Adrenal gland (tissue), 5 donors: Measurements from ENCODE around the gene AMT.

Source experiments
- POLR2A ChIP-seq, 2 donors: fragments of 450-650 bp; IDR thresholded peaks; one replicate each; pipeline ENCODE4 v1.6.1; 2017; ENCODE audit warnings: antibody characterized with exemption in 2 of 2, mild to moderate bottlenecking in 2 of 2, moderate library complexity in 1 of 2
- TF ChIP-seq, protein P1 (sequence below), 6 experiments: fragments of 450-650 bp in 4 of 6; fragments of 200-600 bp in 2 of 6; sonication (generic) in 1 of 6; IDR thresholded peaks; 1 replicate in 5 of 6; 2 replicates in 1 of 6; pipeline versions ENCODE4 v1.5.1 to v1.8.0; 2016 to 2021; ENCODE audit warnings: antibody characterized with exemption in 6 of 6, mild to moderate bottlenecking in 2 of 6, moderate library complexity in 1 of 6
- donor health status: DM: no; HTN: no; CAD: no.

DNA sequence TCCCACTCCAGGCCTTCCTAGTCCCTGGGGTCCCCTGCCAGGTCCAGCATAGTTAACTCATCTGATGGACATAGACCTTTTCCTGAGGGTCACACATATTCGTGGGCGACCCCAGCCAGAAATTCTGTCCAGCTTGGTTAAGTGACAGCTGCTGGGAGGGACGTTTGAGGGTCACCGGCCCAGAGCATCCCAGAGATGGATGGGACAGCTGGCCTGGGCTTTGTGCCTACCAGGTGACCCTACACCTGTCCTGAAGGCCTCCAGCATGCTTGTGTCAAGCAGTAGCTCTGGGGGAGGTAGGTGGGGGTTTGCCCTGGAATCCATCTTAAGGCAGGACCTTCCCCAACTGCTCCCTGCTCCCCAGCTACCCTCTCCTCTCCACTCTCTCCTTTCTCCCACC lies 38.7 kb upstream of the AMT start:
- TF ChIP-seq, protein P1, sequence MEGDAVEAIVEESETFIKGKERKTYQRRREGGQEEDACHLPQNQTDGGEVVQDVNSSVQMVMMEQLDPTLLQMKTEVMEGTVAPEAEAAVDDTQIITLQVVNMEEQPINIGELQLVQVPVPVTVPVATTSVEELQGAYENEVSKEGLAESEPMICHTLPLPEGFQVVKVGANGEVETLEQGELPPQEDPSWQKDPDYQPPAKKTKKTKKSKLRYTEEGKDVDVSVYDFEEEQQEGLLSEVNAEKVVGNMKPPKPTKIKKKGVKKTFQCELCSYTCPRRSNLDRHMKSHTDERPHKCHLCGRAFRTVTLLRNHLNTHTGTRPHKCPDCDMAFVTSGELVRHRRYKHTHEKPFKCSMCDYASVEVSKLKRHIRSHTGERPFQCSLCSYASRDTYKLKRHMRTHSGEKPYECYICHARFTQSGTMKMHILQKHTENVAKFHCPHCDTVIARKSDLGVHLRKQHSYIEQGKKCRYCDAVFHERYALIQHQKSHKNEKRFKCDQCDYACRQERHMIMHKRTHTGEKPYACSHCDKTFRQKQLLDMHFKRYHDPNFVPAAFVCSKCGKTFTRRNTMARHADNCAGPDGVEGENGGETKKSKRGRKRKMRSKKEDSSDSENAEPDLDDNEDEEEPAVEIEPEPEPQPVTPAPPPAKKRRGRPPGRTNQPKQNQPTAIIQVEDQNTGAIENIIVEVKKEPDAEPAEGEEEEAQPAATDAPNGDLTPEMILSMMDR (IDR thresholded peaks at IDR 0.05): no peak
- TF ChIP-seq POLR2A (IDR thresholded peaks at IDR 0.05): no peak
